H1 (cell line): ENCODE results near the gene VPS26B. TPM values are rescaled to one million over a fixed set of nuclear protein-coding genes. Genes with fewer than 3 reads are reported as not detected.

Source experiments
- CTCF ChIA-PET: fragments of 300-600 bp; sonication (Branson Sonifier 250); formaldehyde crosslinking; loops from one replicate; lab custom pipeline; 2021; ENCODE audit not compliant: partially characterized antibody; lab: Charles Lee
- POLR2A ChIA-PET: fragments of 300-600 bp; sonication (Branson Sonifier 250); formaldehyde crosslinking; loops from one replicate; lab custom pipeline; 2021; ENCODE audit warnings: inconsistent platforms; ENCODE audit not compliant: partially characterized antibody; lab: Charles Lee
- DNase-seq, 2 experiments: peaks; one replicate each; pipeline versions ENCODE4 v3.0.0 to v3.0.0-alpha.2; 2010 to 2022; ENCODE audit warnings: low spot score in 2 of 2, low read depth in 1 of 2, mixed read lengths in 1 of 2
- FAIRE-seq: peaks from 2 replicates; lab custom pipeline; 2011; peaks lifted over from hg19 to GRCh38; lab: Jason Lieb, UNC
- H2AFZ ChIP-seq: 2 replicates; pipeline ENCODE4 v1.8.1; 2012; ENCODE audit warnings: low read length, inconsistent platforms
- H2AK5ac ChIP-seq: 2 replicates; pipeline ENCODE4 v1.6.1; 2013; ENCODE audit warnings: low read depth, low read length
- H2BK120ac ChIP-seq: replicated peaks from 2 replicates; pipeline ENCODE3; 2013; ENCODE audit warnings: low read depth, low read length, inconsistent platforms
- H2BK12ac ChIP-seq: 2 replicates; pipeline ENCODE4 v1.6.1; 2013; ENCODE audit warnings: low read depth, low read length
- H2BK15ac ChIP-seq: 2 replicates; pipeline ENCODE4 v1.6.1; 2013; ENCODE audit warnings: low read length
- H2BK20ac ChIP-seq: 2 replicates; pipeline ENCODE4 v1.6.1; 2013; ENCODE audit warnings: low read length
- H2BK5ac ChIP-seq: 2 replicates; pipeline ENCODE4 v1.6.1; 2013; ENCODE audit warnings: low read depth, low read length
- H3K14ac ChIP-seq: 2 replicates; pipeline ENCODE4 v1.6.1; 2013; ENCODE audit warnings: inconsistent platforms; ENCODE audit not compliant: insufficient read length
- H3K18ac ChIP-seq: 2 replicates; pipeline ENCODE4 v1.6.1; 2013; ENCODE audit warnings: low read length; ENCODE audit errors: extremely low read depth
- H3K23ac ChIP-seq: 2 replicates; pipeline ENCODE4 v1.6.1; 2013; ENCODE audit warnings: inconsistent platforms; ENCODE audit not compliant: insufficient read length
- H3K23me2 ChIP-seq: 2 replicates; pipeline ENCODE4 v1.6.1; 2013; ENCODE audit warnings: low read depth, low read length
- H3K27ac ChIP-seq: 2 replicates; pipeline ENCODE4 v1.6.1; 2011; ENCODE audit warnings: low read depth, low read length, inconsistent platforms
- H3K27me3 ChIP-seq, 4 experiments: replicated peaks in 1 of 4; 1 replicate in 1 of 4; 2 replicates in 3 of 4; pipeline versions ENCODE4 v1.6.1 to v1.8.1; 2011 to 2013; ENCODE audit warnings: low read length in 3 of 4, mild to moderate bottlenecking in 3 of 4, inconsistent platforms in 2 of 4, mixed read lengths in 2 of 4, moderate library complexity in 1 of 4; ENCODE audit not compliant: control insufficient read depth in 3 of 4, insufficient read depth in 3 of 4; ENCODE audit errors: extremely low read depth in 1 of 4
- H3K36me3 ChIP-seq, 4 experiments: 2 replicates each; pipeline versions ENCODE4 v1.6.1 to v1.8.1; 2011 to 2013; ENCODE audit warnings: mild to moderate bottlenecking in 4 of 4, low read length in 3 of 4, moderate library complexity in 2 of 4, control low read depth in 1 of 4, inconsistent platforms in 1 of 4; ENCODE audit not compliant: insufficient read depth in 4 of 4, control insufficient read depth in 2 of 4
- H3K4ac ChIP-seq: replicated peaks from 2 replicates; pipeline ENCODE3; 2013; ENCODE audit warnings: low read length, low read depth, mixed read lengths, inconsistent platforms; ENCODE audit not compliant: insufficient read length
- H3K4me1 ChIP-seq, 4 experiments: replicated peaks in 1 of 4; 1 replicate in 1 of 4; 2 replicates in 3 of 4; pipeline versions ENCODE4 v1.6.1 to v1.8.1; 2011 to 2013; ENCODE audit warnings: low read length in 3 of 4, inconsistent platforms in 2 of 4, mixed read lengths in 1 of 4; ENCODE audit not compliant: insufficient read depth in 4 of 4, control insufficient read depth in 3 of 4
- H3K4me2 ChIP-seq, 2 experiments: 2 replicates each; pipeline versions ENCODE4 v1.6.1 to v1.8.1; 2011 to 2013; ENCODE audit warnings: low read depth in 2 of 2, low read length in 2 of 2, control low read depth in 1 of 2, inconsistent platforms in 1 of 2, mild to moderate bottlenecking in 1 of 2; ENCODE audit not compliant: insufficient read depth in 1 of 2
- H3K4me3 ChIP-seq, 4 experiments: fragments of 200-600, 300-600 bp in 1 of 4; sonication (generic), shearing (Covaris generic), sonication (Bioruptor Twin) in 1 of 4; 2 replicates each; pipeline versions ENCODE4 v1.5.1 to v1.8.1; 2011 to 2016; ENCODE audit warnings: low read length in 4 of 4, low read depth in 3 of 4, control low read depth in 2 of 4, inconsistent platforms in 2 of 4, mild to moderate bottlenecking in 2 of 4, mixed read lengths in 1 of 4, moderate library complexity in 1 of 4; ENCODE audit not compliant: insufficient read depth in 2 of 4; ENCODE audit errors: extremely low read depth in 1 of 4
- H3K56ac ChIP-seq: replicated peaks from 2 replicates; pipeline ENCODE3; 2013; ENCODE audit warnings: low read depth, mild to moderate bottlenecking, mixed read lengths, low read length, inconsistent platforms; ENCODE audit not compliant: insufficient read length
- H3K79me1 ChIP-seq: 2 replicates; pipeline ENCODE4 v1.6.1; 2013; ENCODE audit warnings: low read depth, low read length, control low read depth
- H3K79me2 ChIP-seq, 2 experiments: 2 replicates each; pipeline versions ENCODE4 v1.6.1 to v1.8.1; 2012 to 2013; ENCODE audit warnings: low read length in 2 of 2, mild to moderate bottlenecking in 2 of 2, inconsistent platforms in 1 of 2; ENCODE audit not compliant: insufficient read depth in 2 of 2, control insufficient read depth in 1 of 2
- H3K9ac ChIP-seq, 4 experiments: replicated peaks in 1 of 4; 1 replicate in 1 of 4; 2 replicates in 3 of 4; pipeline versions ENCODE4 v1.6.1 to v1.8.1; 2011 to 2013; ENCODE audit warnings: low read depth in 3 of 4, low read length in 3 of 4, control low read depth in 2 of 4, mild to moderate bottlenecking in 2 of 4, moderate library complexity in 2 of 4, inconsistent platforms in 1 of 4; ENCODE audit errors: extremely low read depth in 1 of 4
- H3K9me3 ChIP-seq, 2 experiments: 2 replicates each; pipeline versions ENCODE4 v1.6.1 to v1.8.1; 2012 to 2013; ENCODE audit warnings: mild to moderate bottlenecking in 2 of 2, moderate library complexity in 2 of 2, control low read depth in 1 of 2, inconsistent platforms in 1 of 2, low read depth in 1 of 2, low read length in 1 of 2, mixed read lengths in 1 of 2; ENCODE audit not compliant: insufficient read depth in 2 of 2
- H4K20me1 ChIP-seq, 2 experiments: replicated peaks in 1 of 2; 2 replicates each; pipeline versions ENCODE3 to v1.8.1; 2011 to 2013; ENCODE audit warnings: inconsistent platforms in 2 of 2, low read length in 2 of 2, mild to moderate bottlenecking in 1 of 2; ENCODE audit not compliant: insufficient read depth in 2 of 2, control insufficient read depth in 1 of 2
- H4K5ac ChIP-seq: 2 replicates; pipeline ENCODE4 v1.6.1; 2013; ENCODE audit warnings: low read length, low read depth, mixed read lengths, inconsistent platforms; ENCODE audit not compliant: insufficient read length
- H4K8ac ChIP-seq: 2 replicates; pipeline ENCODE4 v1.8.0; 2013; ENCODE audit warnings: mild to moderate bottlenecking, moderate library complexity, low read length, inconsistent platforms; ENCODE audit not compliant: insufficient read depth; ENCODE audit errors: extremely low read depth
- H4K91ac ChIP-seq: replicated peaks from 2 replicates; pipeline ENCODE3; 2013; ENCODE audit warnings: low read length, mixed read lengths, inconsistent platforms; ENCODE audit not compliant: insufficient read length
- JUN ChIP-seq: IDR thresholded peaks from 2 replicates; pipeline ENCODE4 v1.6.1; 2011; ENCODE audit warnings: low read depth, mild to moderate bottlenecking, improper control_type of control experiment, low read length
- SAP30 ChIP-seq: fragments of 300-600 bp; sonication (generic); IDR thresholded peaks from 2 replicates; pipeline ENCODE4 v1.7.1; 2012; ENCODE audit warnings: low read length, moderate library complexity, mild to moderate bottlenecking, inconsistent platforms; ENCODE audit not compliant: insufficient read depth, insufficient replicate concordance
- WGBS, 2 experiments: shearing (Covaris generic) in 1 of 2; methylation state at CpG; one replicate each; pipeline versions ENCODE4 v1.1.6 to v1.1.7; 2013 to 2015; ENCODE audit warnings: low lambda C conversion rate in 2 of 2, mixed read lengths in 2 of 2, inconsistent platforms in 1 of 2, low coverage in 1 of 2, missing lambda C conversion rate in 1 of 2; ENCODE audit not compliant: insufficient replicate concordance in 2 of 2, insufficient coverage in 1 of 2, insufficient read length in 1 of 2; ENCODE audit errors: extremely low coverage in 1 of 2, missing lambda C conversion rate in 1 of 2; 5-methylcytosine and 5-hydroxymethylcytosine counted together
- polyA plus RNA-seq, 7 experiments: library from polyadenylated mRNA; depleted of rRNA in 3 of 7; stranded (reverse) in 5 of 7; unstranded in 2 of 7; fragments of >200 nt in 5 of 7; fragments of 200-250 nt in 2 of 7; gene quantifications; 1 replicate in 5 of 7; 2 replicates in 1 of 7; 4 replicates in 1 of 7; pipeline versions ENCODE4 v1.2.1 to v1.2.3, GENCODE V29; 2011 to 2013; ENCODE audit warnings: missing spikeins in 2 of 7, mixed read lengths in 2 of 7
- total RNA-seq: library from RNA; stranded (reverse); fragmentation: NEBNext Ultra II Directional; extraction: Animal tissue kit (Norgen Biotek cat#: 25700); gene quantifications from 2 replicates; pipeline ENCODE4 v1.2.1, GENCODE V29; 2021

The VPS26B gene
- total and polyA plus RNA-seq, 2 of the 8 experiments (the other 6 are each of a cell fraction or from before 2014, with no cell fraction given) = 18.3 to 27.0 TPM

- Histone ChIP-seq H3K27ac (no peak overlapping the region), H4K5ac (peak overlapping the region; percentile 41), H3K4me2 (peak overlapping the region; percentile 92 to 95), H2AK5ac (no peak overlapping the region), H3K36me3 (0 out of 8 replicates have a peak, but pooled peaks cover 0 to under 1% (median 0%) of the 10 kb centered on the region in 4 experiments), H3K79me2 (peaks cover 3 to 62% of the 10 kb centered on the region in 2 experiments; a peak in 2 of 4 replicates), H3K4me1 (peaks cover 8 to 28% (median 19%) of the 10 kb centered on the region in 4 experiments), H3K14ac (no peak overlapping the region), H4K91ac (no peak overlapping the region), H3K18ac (peak overlapping the region; percentile 56; the same call in 1 of the 2 replicates), H2BK120ac (no peak overlapping the region), H2BK12ac (no peak overlapping the region), H3K9me3 (no peaks in the 10 kb centered on the region), H2BK5ac (peak overlapping the region; percentile 61; the same call in 1 of the 2 replicates), H3K56ac (no peak overlapping the region), H3K4ac (no peak overlapping the region), H3K4me3 (peak overlapping the region; percentile 29 to 92 (median 89); a peak in 7 of 8 replicates), H3K23ac (no peak overlapping the region), H4K8ac (no peak overlapping the region), H2BK15ac (no peak overlapping the region), H3K9ac (no peak overlapping the region), H3K23me2 (peaks cover 18% of the 10 kb centered on the region), H4K20me1 (no peaks in the 10 kb centered on the region), H2BK20ac (no peak overlapping the region), H3K79me1 (peaks cover 3% of the 10 kb centered on the region; the same call in 1 of the 2 replicates), H3K27me3 (peaks cover 0 to 7% (median 0%) of the 10 kb centered on the region in 4 experiments; a peak in 3 of 7 replicates), H2AFZ (no peak overlapping the region)
- peak; percentile 3 for TF ChIP-seq SAP30
- no peak for TF ChIP-seq JUN
- ChIA-PET CTCF (interaction anchor here (0.6 to 12.0 kb wide), 11 partner anchors 10 to 73 kb away, joined by 3 to 114 read pairs (median 3); partner anchors contain the start of gene NCAPD3), POLR2A (interaction anchor here (0.9 to 7.7 kb wide), 9 partner anchors 8 to 85 kb away, joined by 3 to 76 read pairs (median 4); partner anchors contain the start of genes ACAD8, GLB1L2, NCAPD3 and THYN1)
- 7% methylated on average over 3 of the region's 3 CpGs; no CpG with 5 or more reads in 1 of the 2 experiments for WGBS, 2 experiments
- FAIRE-seq = peak; percentile 19
- no peak for DNase-seq
Measured at GRCh38 chr11:134273317-134273712, 48.8 kb downstream of the VPS26B start.
